ENCODE data around the gene KIF12. TPM values are rescaled to one million over a fixed set of nuclear protein-coding genes. Genes with fewer than 3 reads are reported as not detected.

KIF12 gene
- total and polyA plus RNA-seq, 2 of the 13 experiments (the other 11 are each of a cell fraction or from before 2014, with no cell fraction given) = 1.8 to 12.5 TPM

DNA sequence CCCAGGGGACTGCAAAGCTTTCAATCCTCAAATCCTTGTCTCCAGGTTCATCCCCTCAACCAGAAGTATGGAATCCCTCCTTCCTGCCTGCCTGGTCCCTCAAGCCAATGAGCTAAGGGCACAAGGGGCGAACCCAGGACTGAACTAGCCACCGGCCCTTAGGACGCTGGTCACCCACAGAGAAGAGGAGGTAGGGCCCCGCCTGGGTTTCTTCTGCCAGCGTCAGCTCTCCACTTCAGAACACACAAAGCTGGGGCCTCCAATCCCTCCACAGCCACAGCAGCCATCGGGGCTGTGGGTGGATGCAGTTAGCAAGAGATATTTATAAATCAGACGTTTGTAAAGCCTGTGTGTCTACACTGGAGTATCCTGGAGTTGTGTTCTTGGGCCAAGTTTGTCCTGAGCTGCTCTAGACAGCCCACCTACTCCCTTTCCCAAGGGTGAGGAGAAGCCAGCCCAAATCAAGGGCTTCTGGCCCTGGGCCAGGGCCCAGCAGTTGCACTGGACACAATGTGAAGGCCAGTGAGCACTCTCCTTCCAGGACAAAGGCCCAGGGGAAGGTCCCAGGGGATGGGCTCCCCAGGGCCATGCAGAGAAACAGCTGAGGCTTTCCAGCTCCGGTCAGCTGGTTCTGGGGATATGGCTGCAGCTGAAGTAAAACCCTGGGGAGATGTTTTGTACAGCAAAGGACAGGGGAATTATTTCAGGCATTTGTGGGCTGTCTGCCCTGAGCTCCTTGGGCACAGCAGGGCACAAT lies 39.9 kb downstream of the KIF12 start (continued):
- TF ChIP-seq RARA (CRISPR knock-in tag; IDR thresholded peaks at IDR 0.05) = no peak
- TF ChIP-seq MIER3 (CRISPR knock-in tag; IDR thresholded peaks at IDR 0.05; ENCODE audit: borderline replicate concordance) = no peak
- no peak for TF ChIP-seq SNAPC2 (CRISPR knock-in tag; IDR thresholded peaks at IDR 0.05)
- no peak for TF ChIP-seq PAX8 (CRISPR knock-in tag; IDR thresholded peaks at IDR 0.05; ENCODE audit: borderline replicate concordance)
- no peak for TF ChIP-seq ZIK1 (CRISPR knock-in tag; IDR thresholded peaks at IDR 0.05; ENCODE audit: borderline replicate concordance, low read depth)
- TF ChIP-seq HNF4G (IDR thresholded peaks at IDR 0.05; ENCODE audit: borderline replicate concordance, low read depth, low read length) = no peak
- TF ChIP-seq HNF4G (CRISPR knock-in tag; IDR thresholded peaks at IDR 0.05; ENCODE audit: borderline replicate concordance, low read depth) = 0 out of 2 replicates have a peak, but pooled peaks have one; percentile 15
- no peak for TF ChIP-seq CBX1 (IDR thresholded peaks at IDR 0.05; ENCODE audit: low read depth)
- TF ChIP-seq ZNF605 (CRISPR knock-in tag; IDR thresholded peaks at IDR 0.05) = no peak
- TF ChIP-seq, protein P1, sequence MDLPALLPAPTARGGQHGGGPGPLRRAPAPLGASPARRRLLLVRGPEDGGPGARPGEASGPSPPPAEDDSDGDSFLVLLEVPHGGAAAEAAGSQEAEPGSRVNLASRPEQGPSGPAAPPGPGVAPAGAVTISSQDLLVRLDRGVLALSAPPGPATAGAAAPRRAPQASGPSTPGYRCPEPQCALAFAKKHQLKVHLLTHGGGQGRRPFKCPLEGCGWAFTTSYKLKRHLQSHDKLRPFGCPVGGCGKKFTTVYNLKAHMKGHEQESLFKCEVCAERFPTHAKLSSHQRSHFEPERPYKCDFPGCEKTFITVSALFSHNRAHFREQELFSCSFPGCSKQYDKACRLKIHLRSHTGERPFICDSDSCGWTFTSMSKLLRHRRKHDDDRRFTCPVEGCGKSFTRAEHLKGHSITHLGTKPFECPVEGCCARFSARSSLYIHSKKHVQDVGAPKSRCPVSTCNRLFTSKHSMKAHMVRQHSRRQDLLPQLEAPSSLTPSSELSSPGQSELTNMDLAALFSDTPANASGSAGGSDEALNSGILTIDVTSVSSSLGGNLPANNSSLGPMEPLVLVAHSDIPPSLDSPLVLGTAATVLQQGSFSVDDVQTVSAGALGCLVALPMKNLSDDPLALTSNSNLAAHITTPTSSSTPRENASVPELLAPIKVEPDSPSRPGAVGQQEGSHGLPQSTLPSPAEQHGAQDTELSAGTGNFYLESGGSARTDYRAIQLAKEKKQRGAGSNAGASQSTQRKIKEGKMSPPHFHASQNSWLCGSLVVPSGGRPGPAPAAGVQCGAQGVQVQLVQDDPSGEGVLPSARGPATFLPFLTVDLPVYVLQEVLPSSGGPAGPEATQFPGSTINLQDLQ (CRISPR knock-in tag; IDR thresholded peaks at IDR 0.05) = no peak
- no peak for TF ChIP-seq HMGA1 (CRISPR knock-in tag; conservative IDR thresholded peaks at IDR 0.05)
- TF ChIP-seq, protein P2, sequence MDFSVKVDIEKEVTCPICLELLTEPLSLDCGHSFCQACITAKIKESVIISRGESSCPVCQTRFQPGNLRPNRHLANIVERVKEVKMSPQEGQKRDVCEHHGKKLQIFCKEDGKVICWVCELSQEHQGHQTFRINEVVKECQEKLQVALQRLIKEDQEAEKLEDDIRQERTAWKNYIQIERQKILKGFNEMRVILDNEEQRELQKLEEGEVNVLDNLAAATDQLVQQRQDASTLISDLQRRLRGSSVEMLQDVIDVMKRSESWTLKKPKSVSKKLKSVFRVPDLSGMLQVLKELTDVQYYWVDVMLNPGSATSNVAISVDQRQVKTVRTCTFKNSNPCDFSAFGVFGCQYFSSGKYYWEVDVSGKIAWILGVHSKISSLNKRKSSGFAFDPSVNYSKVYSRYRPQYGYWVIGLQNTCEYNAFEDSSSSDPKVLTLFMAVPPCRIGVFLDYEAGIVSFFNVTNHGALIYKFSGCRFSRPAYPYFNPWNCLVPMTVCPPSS (IDR thresholded peaks at IDR 0.05) = no peak
- TF ChIP-seq POLR2A (IDR thresholded peaks at IDR 0.05; ENCODE audit: insufficient read depth in 1 of 2, low read depth in 2 of 2, low read length in 2 of 2) = peak; percentile 47 to 69
- peak; percentile 65; the same call in 1 of the 2 replicates for TF ChIP-seq ZNF501 (CRISPR knock-in tag; IDR thresholded peaks at IDR 0.05)
- TF ChIP-seq PTBP1 (IDR thresholded peaks at IDR 0.05; ENCODE audit: low read depth, low read length, poor library complexity, severe bottlenecking) = no peak
- TF ChIP-seq, protein P3, sequence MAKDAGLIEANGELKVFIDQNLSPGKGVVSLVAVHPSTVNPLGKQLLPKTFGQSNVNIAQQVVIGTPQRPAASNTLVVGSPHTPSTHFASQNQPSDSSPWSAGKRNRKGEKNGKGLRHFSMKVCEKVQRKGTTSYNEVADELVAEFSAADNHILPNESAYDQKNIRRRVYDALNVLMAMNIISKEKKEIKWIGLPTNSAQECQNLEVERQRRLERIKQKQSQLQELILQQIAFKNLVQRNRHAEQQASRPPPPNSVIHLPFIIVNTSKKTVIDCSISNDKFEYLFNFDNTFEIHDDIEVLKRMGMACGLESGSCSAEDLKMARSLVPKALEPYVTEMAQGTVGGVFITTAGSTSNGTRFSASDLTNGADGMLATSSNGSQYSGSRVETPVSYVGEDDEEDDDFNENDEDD (CRISPR knock-in tag; IDR thresholded peaks at IDR 0.05; ENCODE audit: borderline replicate concordance) = no peak
- TF ChIP-seq FOXP1 (IDR thresholded peaks at IDR 0.05) = no peak
- TF ChIP-seq FOXP1 (CRISPR knock-in tag; IDR thresholded peaks at IDR 0.05) = no peak
- no peak for TF ChIP-seq ZNF557 (CRISPR knock-in tag; IDR thresholded peaks at IDR 0.05)
- TF ChIP-seq, protein P4, sequence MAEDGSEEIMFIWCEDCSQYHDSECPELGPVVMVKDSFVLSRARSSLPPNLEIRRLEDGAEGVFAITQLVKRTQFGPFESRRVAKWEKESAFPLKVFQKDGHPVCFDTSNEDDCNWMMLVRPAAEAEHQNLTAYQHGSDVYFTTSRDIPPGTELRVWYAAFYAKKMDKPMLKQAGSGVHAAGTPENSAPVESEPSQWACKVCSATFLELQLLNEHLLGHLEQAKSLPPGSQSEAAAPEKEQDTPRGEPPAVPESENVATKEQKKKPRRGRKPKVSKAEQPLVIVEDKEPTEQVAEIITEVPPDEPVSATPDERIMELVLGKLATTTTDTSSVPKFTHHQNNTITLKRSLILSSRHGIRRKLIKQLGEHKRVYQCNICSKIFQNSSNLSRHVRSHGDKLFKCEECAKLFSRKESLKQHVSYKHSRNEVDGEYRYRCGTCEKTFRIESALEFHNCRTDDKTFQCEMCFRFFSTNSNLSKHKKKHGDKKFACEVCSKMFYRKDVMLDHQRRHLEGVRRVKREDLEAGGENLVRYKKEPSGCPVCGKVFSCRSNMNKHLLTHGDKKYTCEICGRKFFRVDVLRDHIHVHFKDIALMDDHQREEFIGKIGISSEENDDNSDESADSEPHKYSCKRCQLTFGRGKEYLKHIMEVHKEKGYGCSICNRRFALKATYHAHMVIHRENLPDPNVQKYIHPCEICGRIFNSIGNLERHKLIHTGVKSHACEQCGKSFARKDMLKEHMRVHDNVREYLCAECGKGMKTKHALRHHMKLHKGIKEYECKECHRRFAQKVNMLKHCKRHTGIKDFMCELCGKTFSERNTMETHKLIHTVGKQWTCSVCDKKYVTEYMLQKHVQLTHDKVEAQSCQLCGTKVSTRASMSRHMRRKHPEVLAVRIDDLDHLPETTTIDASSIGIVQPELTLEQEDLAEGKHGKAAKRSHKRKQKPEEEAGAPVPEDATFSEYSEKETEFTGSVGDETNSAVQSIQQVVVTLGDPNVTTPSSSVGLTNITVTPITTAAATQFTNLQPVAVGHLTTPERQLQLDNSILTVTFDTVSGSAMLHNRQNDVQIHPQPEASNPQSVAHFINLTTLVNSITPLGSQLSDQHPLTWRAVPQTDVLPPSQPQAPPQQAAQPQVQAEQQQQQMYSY (CRISPR knock-in tag; IDR thresholded peaks at IDR 0.05) = no peak
- TF ChIP-seq, protein P5, sequence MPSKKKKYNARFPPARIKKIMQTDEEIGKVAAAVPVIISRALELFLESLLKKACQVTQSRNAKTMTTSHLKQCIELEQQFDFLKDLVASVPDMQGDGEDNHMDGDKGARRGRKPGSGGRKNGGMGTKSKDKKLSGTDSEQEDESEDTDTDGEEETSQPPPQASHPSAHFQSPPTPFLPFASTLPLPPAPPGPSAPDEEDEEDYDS (CRISPR knock-in tag; IDR thresholded peaks at IDR 0.05) = no peak
- no peak for TF ChIP-seq PCBP1 (IDR thresholded peaks at IDR 0.05; ENCODE audit: borderline replicate concordance, low read depth, low read length)
